Endothelial cell of umbilical vein (primary cell): Measurements from ENCODE around the gene MYLIP.

Experiments
- CTCF ChIP-seq, 2 donors: IDR thresholded peaks; 1 replicate in 1 of 2; 2 replicates in 1 of 2; pipeline ENCODE4 v1.5.1; 2011; ENCODE audit warnings: low read length in 2 of 2, mild to moderate bottlenecking in 2 of 2, moderate library complexity in 2 of 2, control low read depth in 1 of 2, inconsistent platforms in 1 of 2, low read depth in 1 of 2; ENCODE audit not compliant: insufficient read depth in 1 of 2; ENCODE audit errors: extremely low read depth in 1 of 2
- EZH2 ChIP-seq: IDR thresholded peaks from 2 replicates; pipeline ENCODE4 v1.6.1; 2012; ENCODE audit warnings: borderline replicate concordance, low read depth, mild to moderate bottlenecking, moderate library complexity, low read length, inconsistent platforms; ENCODE audit not compliant: severe bottlenecking
- MYC ChIP-seq: IDR thresholded peaks from one replicate; pipeline ENCODE4 v1.6.1; 2011; ENCODE audit warnings: mild to moderate bottlenecking, low read depth, low read length

- TF ChIP-seq MYC (no peak), CTCF (IDR thresholded peaks at IDR 0.05; ENCODE audit: extremely low read depth in 1 of 2, insufficient read depth in 1 of 2, low read depth in 1 of 2, low read length in 2 of 2) (no peak), EZH2 (no peak)
Observed at GRCh38 chr6:16124198-16125180, 4.4 kb upstream of the MYLIP start.
